OCI-LY7 (cell line): ENCODE data around the gene TANC1. TPM values are rescaled to one million over a fixed set of nuclear protein-coding genes. Genes with fewer than 3 reads are reported as not detected.

Experiments
- BruUV-seq: library from RNA; stranded (reverse); fragments of 400-500 nt; replicated peaks from 2 replicates; lab custom pipeline; 2021; lab: Mats Ljungman, UMichigan
- CTCF ChIA-PET: fragments of 300-600 bp; sonication (Branson Sonifier 250); formaldehyde crosslinking; loops from one replicate; lab custom pipeline; 2022; ENCODE audit warnings: antibody characterized with exemption; ENCODE audit not compliant: unreplicated experiment; lab: Charles Lee
- POLR2A ChIA-PET: fragments of 300-600 bp; sonication (Branson Sonifier 250); formaldehyde crosslinking; loops from one replicate; lab custom pipeline; 2022; ENCODE audit warnings: antibody characterized with exemption; lab: Charles Lee
- DNase-seq: peaks from one replicate; pipeline ENCODE4 v3.0.0-alpha.2; 2015; ENCODE audit warnings: low spot score
- H2AFZ ChIP-seq: fragments of 200-600 bp; sonication (generic), shearing (Covaris generic); 2 replicates; pipeline ENCODE4 v1.6.1; 2014; ENCODE audit warnings: mild to moderate bottlenecking, antibody characterized with exemption, low read length, moderate library complexity
- H3K27ac ChIP-seq: fragments of 200-600 bp; sonication (generic); 2 replicates; pipeline ENCODE4 v1.5.1; 2014; ENCODE audit warnings: mixed run types, low read depth, mild to moderate bottlenecking, moderate library complexity, low read length, inconsistent platforms; ENCODE audit not compliant: poor library complexity, severe bottlenecking
- H3K36me3 ChIP-seq: fragments of 200-600 bp; sonication (generic); 2 replicates; pipeline ENCODE4 v1.6.1; 2014; ENCODE audit warnings: mild to moderate bottlenecking, antibody characterized with exemption, low read length, moderate library complexity, mixed read lengths; ENCODE audit not compliant: insufficient read depth
- H3K4me1 ChIP-seq: fragments of 200-600 bp; sonication (generic); 2 replicates; pipeline ENCODE4 v1.5.1; 2014; ENCODE audit warnings: mild to moderate bottlenecking, low read length; ENCODE audit not compliant: insufficient read depth, poor library complexity, severe bottlenecking
- H3K4me2 ChIP-seq: fragments of 200-600 bp; sonication (generic); 2 replicates; pipeline ENCODE4 v1.6.1; 2014; ENCODE audit warnings: mild to moderate bottlenecking, low read length
- H3K4me3 ChIP-seq: fragments of 200-600 bp; sonication (generic); 2 replicates; pipeline ENCODE4 v1.5.1; 2014; ENCODE audit warnings: mild to moderate bottlenecking, low read depth, low read length; ENCODE audit not compliant: poor library complexity, severe bottlenecking
- H3K79me2 ChIP-seq: fragments of 200-600 bp; sonication (generic); 2 replicates; pipeline ENCODE4 v1.6.1; 2016; ENCODE audit warnings: low read depth, mild to moderate bottlenecking, low read length, moderate library complexity, mixed read lengths; ENCODE audit not compliant: insufficient read depth
- H3K9me2 ChIP-seq: fragments of 200-600 bp; sonication (generic); 2 replicates; pipeline ENCODE4 v1.6.1; 2016; ENCODE audit warnings: mild to moderate bottlenecking, low read length, mixed read lengths; ENCODE audit not compliant: insufficient read depth
- H3K9me3 ChIP-seq: fragments of 200-600 bp; sonication (generic); 2 replicates; pipeline ENCODE4 v1.6.1; 2014; ENCODE audit warnings: mild to moderate bottlenecking, mixed run types, low read length, mixed read lengths
- H4K20me1 ChIP-seq: fragments of 200-600 bp; sonication (generic); 2 replicates; pipeline ENCODE4 v1.6.1; 2014; ENCODE audit warnings: mild to moderate bottlenecking, antibody characterized with exemption, low read length, moderate library complexity, mixed read lengths; ENCODE audit not compliant: insufficient read depth
- EZH2phosphoT487 ChIP-seq: fragments of 200-600 bp; sonication (generic); IDR thresholded peaks from 2 replicates; pipeline ENCODE4 v1.6.1; 2018; ENCODE audit warnings: low read depth, borderline replicate concordance, mild to moderate bottlenecking, mixed run types, antibody characterized with exemption, low read length, moderate library complexity, mixed read lengths
- intact Hi-C: fragments of 100-400 bp; cut with micrococcal nuclease; formaldehyde crosslinking; loops from one replicate; pipeline ENCODE4 v1.10.0; 2022; ENCODE audit not compliant: unreplicated experiment
- total RNA-seq, 2 experiments: library from RNA; depleted of rRNA in 1 of 2; stranded (reverse); fragments of >200 nt in 1 of 2; shearing (Covaris generic) in 1 of 2; gene quantifications; 2 replicates each; pipeline ENCODE4 v1.2.3, GENCODE V29; 2014 to 2022
- TF ChIP-seq, protein P1 (sequence below): fragments of 200-600 bp; sonication (generic); conservative IDR thresholded peaks from 2 replicates; pipeline ENCODE4 v1.5.1; 2014; ENCODE audit warnings: mild to moderate bottlenecking, antibody characterized with exemption, low read length, moderate library complexity, mixed read lengths

Gene TANC1
- total RNA-seq, 2 experiments from 2014 or later = 0.04 TPM; not detected in 1

DNA sequence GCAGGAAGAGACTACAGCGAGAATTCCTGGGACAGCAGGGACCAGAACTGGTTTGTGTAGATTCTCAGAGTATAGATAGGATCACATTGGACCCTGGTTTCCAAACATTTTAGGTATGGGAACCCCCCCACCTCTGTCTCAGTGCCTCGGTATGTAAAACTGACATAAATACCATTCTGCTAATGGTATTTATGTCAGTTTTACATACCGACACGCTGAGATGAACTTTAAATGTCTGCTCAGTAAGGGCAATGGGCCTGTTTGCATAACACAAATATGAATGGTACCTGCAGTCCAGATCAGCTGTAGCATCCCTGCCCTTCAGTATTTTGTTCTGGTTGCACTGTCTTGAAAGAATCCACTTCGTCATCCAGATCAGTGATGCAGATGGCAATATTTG lies 244.9 kb downstream of the TANC1 start:
- ChIA-PET CTCF (no interaction called here), POLR2A (no interaction called here)
- no peaks in the 10 kb centered on the region for H3K4me1 ChIP-seq
- H3K27ac ChIP-seq = no peak overlapping the region
- H3K79me2 ChIP-seq = no peaks in the 10 kb centered on the region
- intact Hi-C loops = no loop called here
- no peaks in the 10 kb centered on the region for H3K9me2 ChIP-seq
- DNase-seq = no peak
- H3K4me2 ChIP-seq = no peak overlapping the region
- no peak overlapping the region for H2AFZ ChIP-seq
- no peak overlapping the region for H3K4me3 ChIP-seq
- H4K20me1 ChIP-seq = no peaks in the 10 kb centered on the region
- no peaks in the 10 kb centered on the region for H3K36me3 ChIP-seq
- TF ChIP-seq, protein P1, sequence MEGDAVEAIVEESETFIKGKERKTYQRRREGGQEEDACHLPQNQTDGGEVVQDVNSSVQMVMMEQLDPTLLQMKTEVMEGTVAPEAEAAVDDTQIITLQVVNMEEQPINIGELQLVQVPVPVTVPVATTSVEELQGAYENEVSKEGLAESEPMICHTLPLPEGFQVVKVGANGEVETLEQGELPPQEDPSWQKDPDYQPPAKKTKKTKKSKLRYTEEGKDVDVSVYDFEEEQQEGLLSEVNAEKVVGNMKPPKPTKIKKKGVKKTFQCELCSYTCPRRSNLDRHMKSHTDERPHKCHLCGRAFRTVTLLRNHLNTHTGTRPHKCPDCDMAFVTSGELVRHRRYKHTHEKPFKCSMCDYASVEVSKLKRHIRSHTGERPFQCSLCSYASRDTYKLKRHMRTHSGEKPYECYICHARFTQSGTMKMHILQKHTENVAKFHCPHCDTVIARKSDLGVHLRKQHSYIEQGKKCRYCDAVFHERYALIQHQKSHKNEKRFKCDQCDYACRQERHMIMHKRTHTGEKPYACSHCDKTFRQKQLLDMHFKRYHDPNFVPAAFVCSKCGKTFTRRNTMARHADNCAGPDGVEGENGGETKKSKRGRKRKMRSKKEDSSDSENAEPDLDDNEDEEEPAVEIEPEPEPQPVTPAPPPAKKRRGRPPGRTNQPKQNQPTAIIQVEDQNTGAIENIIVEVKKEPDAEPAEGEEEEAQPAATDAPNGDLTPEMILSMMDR = no peak
- no peak for TF ChIP-seq EZH2phosphoT487
- no peaks in the 10 kb centered on the region for H3K9me3 ChIP-seq
- no TSS peak for BruUV-seq

DNA sequence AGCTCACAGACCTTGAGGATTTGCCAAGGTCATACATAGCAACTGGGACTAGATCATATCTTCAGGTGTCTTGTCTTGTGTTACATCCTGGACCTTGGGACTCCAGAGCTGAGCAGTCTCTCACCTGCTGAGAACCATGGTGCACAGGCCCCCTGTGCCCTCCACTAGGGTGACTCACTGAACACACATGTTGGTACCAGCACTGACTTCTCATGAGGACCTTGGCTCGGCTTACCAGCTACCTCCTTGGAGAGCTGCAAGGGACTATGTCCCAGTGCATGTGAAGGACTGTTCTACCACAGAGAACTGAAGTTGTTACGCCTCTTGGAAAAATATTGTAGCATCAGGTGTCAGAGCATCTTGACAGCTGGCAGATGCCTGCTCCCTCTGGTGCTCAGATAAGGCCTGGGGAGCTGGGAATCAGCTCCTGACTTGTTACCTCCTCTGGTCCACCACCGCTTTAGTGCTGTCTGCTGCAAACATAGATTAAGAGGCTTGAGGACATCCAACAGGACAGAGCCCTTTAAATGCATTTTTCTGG lies 246.0 kb downstream of the TANC1 start:
- no peak overlapping the region for H3K27ac ChIP-seq
- ChIA-PET POLR2A (interaction anchor here (0.6 kb wide), 2 partner anchors 169 to 287 kb away, joined by 3 to 4 read pairs; no protein-coding TSS in a partner anchor), CTCF (no interaction called here)
- no peaks in the 10 kb centered on the region for H3K9me2 ChIP-seq
- H3K4me3 ChIP-seq = no peak overlapping the region
- TF ChIP-seq, protein P1 = no peak
- TF ChIP-seq EZH2phosphoT487 = no peak
- no peaks in the 10 kb centered on the region for H4K20me1 ChIP-seq
- no peak for DNase-seq
- H2AFZ ChIP-seq = no peak overlapping the region
- H3K9me3 ChIP-seq = no peaks in the 10 kb centered on the region
- no peak overlapping the region for H3K4me2 ChIP-seq
- no peaks in the 10 kb centered on the region for H3K4me1 ChIP-seq
- intact Hi-C loops = no loop called here
- H3K36me3 ChIP-seq = no peaks in the 10 kb centered on the region
- BruUV-seq = no TSS peak
- H3K79me2 ChIP-seq = no peaks in the 10 kb centered on the region

DNA sequence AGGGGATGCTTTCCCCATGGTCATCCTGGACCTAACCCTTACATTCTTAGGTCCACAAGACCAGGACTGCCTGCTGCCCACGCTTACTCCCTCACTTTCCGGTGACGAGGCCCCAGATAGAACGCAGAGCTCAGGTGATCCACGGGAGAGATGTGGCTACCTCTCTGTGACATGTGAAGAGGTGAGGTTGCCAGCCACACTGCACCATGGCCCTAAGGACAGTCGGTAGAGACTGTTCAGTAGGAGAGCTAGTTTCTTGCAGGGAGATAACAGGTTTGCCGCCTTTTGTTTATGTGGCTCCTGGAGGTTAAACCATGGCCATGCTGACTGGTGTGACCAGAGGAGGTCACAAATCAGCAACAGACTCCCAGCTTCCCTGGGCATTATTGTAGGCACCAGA lies 246.7 kb downstream of the TANC1 start:
- H3K27ac ChIP-seq = no peak overlapping the region
- TF ChIP-seq, protein P1 = no peak
- no peak for TF ChIP-seq EZH2phosphoT487
- H3K9me2 ChIP-seq = no peaks in the 10 kb centered on the region
- POLR2A ChIA-PET = interaction anchor here (0.6 kb wide), 1 partner anchor 287 kb away, joined by 4 read pairs; no protein-coding TSS in a partner anchor
- BruUV-seq = no TSS peak
- no peak overlapping the region for H3K4me3 ChIP-seq
- no peak for DNase-seq
- no peaks in the 10 kb centered on the region for H3K9me3 ChIP-seq
- no peaks in the 10 kb centered on the region for H3K36me3 ChIP-seq
- H4K20me1 ChIP-seq = no peaks in the 10 kb centered on the region
- no peaks in the 10 kb centered on the region for H3K79me2 ChIP-seq
- CTCF ChIA-PET = no interaction called here
- no peak overlapping the region for H3K4me2 ChIP-seq
- no peak overlapping the region for H2AFZ ChIP-seq
- no peaks in the 10 kb centered on the region for H3K4me1 ChIP-seq
- intact Hi-C loops = no loop called here
